HG03280 (cell line): ENCODE measurements around the gene TSC22D1.
"Not testable (repeated sequence)": the region's sequence is repeated elsewhere in the genome, so short reads cannot be mapped to it uniquely, and the experiment has no call there.

ENCODE experiments used
- ATAC-seq: cut with Tn5 transposase; IDR thresholded peaks from one replicate; pipeline ENCODE4 v1.9.1; 2021; ENCODE audit warnings: mild to moderate bottlenecking, moderate library complexity; ENCODE audit not compliant: unreplicated experiment

Gene TSC22D1

GRCh38 chr13:44507639-44508038, 68.5 kb downstream of the TSC22D1 start:
- no peak for ATAC-seq

GRCh38 chr13:44506719-44507118, 69.4 kb downstream of the TSC22D1 start:
- no peak for ATAC-seq

GRCh38 chr13:44506251-44506650, 69.9 kb downstream of the TSC22D1 start:
- ATAC-seq, result no peak

- no peak for ATAC-seq
Measured at GRCh38 chr13:44504116-44504515, 72.0 kb downstream of the TSC22D1 start.

GRCh38 chr13:44498969-44499368, 77.2 kb downstream of the TSC22D1 start:
- no peak for ATAC-seq

- ATAC-seq, result no peak
Measured at GRCh38 chr13:44498502-44498901, 77.6 kb downstream of the TSC22D1 start.

- no peak for ATAC-seq
Measured at GRCh38 chr13:44497801-44498200, 78.3 kb downstream of the TSC22D1 start.

- ATAC-seq, result no peak
Measured at GRCh38 chr13:44493213-44493812, 82.8 kb downstream of the TSC22D1 start.

- ATAC-seq, result no peak
Measured at GRCh38 chr13:44489751-44490150, 86.4 kb downstream of the TSC22D1 start.

- peak; percentile 54 for ATAC-seq
Measured at GRCh38 chr13:44487989-44488388, 88.1 kb downstream of the TSC22D1 start.

- no peak for ATAC-seq
Measured at GRCh38 chr13:44484562-44485138, 91.5 kb downstream of the TSC22D1 start.

GRCh38 chr13:44474122-44474910, 101.8 kb downstream of the TSC22D1 start:
- no peak for ATAC-seq

GRCh38 chr13:44471686-44472085, 104.4 kb downstream of the TSC22D1 start:
- no peak for ATAC-seq

- ATAC-seq, result no peak
Measured at GRCh38 chr13:44470638-44471562, 105.2 kb downstream of the TSC22D1 start.

GRCh38 chr13:44468874-44469273, 107.3 kb downstream of the TSC22D1 start:
- no peak for ATAC-seq

- ATAC-seq, result no peak
Measured at GRCh38 chr13:44465318-44465717, 110.8 kb downstream of the TSC22D1 start.

- ATAC-seq, result no peak
Measured at GRCh38 chr13:44464471-44464870, 111.7 kb downstream of the TSC22D1 start.

GRCh38 chr13:44463759-44464158, 112.4 kb downstream of the TSC22D1 start:
- ATAC-seq, result no peak

GRCh38 chr13:44459674-44460073, 116.5 kb downstream of the TSC22D1 start:
- no peak for ATAC-seq

GRCh38 chr13:44458313-44458975, 117.7 kb downstream of the TSC22D1 start:
- no peak for ATAC-seq

- not testable (repeated sequence) for ATAC-seq
Measured at GRCh38 chr13:44456212-44456611, 119.9 kb downstream of the TSC22D1 start.
